ENCODE data around the gene IP6K3.

DNA sequence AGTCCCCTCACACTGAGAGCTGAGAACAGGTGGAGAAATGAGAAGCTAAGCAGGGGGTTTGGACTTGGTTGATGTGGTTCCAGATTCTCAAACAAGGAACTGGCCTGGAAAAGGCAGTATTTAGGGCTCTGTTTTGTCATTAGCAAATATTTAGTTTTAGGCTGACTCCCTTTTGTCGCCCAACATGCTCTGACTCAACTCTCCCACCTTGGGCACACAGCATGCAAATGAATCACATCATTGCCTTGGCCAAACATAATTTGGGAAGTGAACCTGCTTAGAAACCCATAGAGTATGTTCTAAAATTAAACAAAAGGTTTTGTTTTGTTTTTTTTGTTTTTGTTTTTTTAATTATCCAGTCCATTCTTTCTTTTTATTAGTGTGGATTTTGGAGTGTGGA, 25.7 kb downstream of the IP6K3 start:
- no peak for TF ChIP-seq TAF1 (IDR thresholded peaks at IDR 0.05; ENCODE audit: borderline replicate concordance, insufficient read depth, low read length)
- TF ChIP-seq, protein P1, sequence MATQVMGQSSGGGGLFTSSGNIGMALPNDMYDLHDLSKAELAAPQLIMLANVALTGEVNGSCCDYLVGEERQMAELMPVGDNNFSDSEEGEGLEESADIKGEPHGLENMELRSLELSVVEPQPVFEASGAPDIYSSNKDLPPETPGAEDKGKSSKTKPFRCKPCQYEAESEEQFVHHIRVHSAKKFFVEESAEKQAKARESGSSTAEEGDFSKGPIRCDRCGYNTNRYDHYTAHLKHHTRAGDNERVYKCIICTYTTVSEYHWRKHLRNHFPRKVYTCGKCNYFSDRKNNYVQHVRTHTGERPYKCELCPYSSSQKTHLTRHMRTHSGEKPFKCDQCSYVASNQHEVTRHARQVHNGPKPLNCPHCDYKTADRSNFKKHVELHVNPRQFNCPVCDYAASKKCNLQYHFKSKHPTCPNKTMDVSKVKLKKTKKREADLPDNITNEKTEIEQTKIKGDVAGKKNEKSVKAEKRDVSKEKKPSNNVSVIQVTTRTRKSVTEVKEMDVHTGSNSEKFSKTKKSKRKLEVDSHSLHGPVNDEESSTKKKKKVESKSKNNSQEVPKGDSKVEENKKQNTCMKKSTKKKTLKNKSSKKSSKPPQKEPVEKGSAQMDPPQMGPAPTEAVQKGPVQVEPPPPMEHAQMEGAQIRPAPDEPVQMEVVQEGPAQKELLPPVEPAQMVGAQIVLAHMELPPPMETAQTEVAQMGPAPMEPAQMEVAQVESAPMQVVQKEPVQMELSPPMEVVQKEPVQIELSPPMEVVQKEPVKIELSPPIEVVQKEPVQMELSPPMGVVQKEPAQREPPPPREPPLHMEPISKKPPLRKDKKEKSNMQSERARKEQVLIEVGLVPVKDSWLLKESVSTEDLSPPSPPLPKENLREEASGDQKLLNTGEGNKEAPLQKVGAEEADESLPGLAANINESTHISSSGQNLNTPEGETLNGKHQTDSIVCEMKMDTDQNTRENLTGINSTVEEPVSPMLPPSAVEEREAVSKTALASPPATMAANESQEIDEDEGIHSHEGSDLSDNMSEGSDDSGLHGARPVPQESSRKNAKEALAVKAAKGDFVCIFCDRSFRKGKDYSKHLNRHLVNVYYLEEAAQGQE (IDR thresholded peaks at IDR 0.05; ENCODE audit: insufficient read depth in 1 of 2, low read depth in 2 of 2, low read length in 2 of 2): no peak
- no peak for TF ChIP-seq POLR2AphosphoS5 (IDR thresholded peaks at IDR 0.05; ENCODE audit: low read depth, low read length)
- TF ChIP-seq SIN3A (IDR thresholded peaks at IDR 0.05; ENCODE audit: borderline replicate concordance, insufficient read depth, low read length): no peak

Data from PFSK-1 (cell line).